Fibroblast of skin of scalp (primary cell): ENCODE results near the gene UBE2H.

Experiments used
- DNase-seq: peaks from one replicate; pipeline ENCODE4 v3.0.0-alpha.2; 2013

UBE2H gene

GRCh38 chr7:129784783-129785684 is 167.7 kb downstream of the UBE2H start:
- no peak for DNase-seq

GRCh38 chr7:129784437-129784782 is 168.3 kb downstream of the UBE2H start:
- DNase-seq, result no peak

DNA sequence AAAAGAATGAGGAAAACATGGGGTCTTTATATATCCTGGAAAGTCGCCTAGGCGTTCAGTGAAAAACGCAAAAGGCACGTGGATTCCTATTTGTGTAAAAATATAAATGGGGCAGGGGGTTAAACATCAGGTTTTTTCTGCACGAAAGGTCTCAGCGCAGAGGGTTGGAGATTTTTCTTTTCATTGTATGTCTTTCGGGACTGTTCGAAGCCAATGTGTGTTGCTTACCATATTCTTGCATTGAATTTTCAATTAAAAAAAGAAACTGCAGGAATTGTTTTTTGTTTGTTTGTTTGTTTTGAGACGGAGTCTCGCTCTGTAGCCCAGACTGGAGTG is 169.2 kb downstream of the UBE2H start:
- no peak for DNase-seq

- DNase-seq, result no peak
Observed at GRCh38 chr7:129782818-129783583, 169.8 kb downstream of the UBE2H start.

DNA sequence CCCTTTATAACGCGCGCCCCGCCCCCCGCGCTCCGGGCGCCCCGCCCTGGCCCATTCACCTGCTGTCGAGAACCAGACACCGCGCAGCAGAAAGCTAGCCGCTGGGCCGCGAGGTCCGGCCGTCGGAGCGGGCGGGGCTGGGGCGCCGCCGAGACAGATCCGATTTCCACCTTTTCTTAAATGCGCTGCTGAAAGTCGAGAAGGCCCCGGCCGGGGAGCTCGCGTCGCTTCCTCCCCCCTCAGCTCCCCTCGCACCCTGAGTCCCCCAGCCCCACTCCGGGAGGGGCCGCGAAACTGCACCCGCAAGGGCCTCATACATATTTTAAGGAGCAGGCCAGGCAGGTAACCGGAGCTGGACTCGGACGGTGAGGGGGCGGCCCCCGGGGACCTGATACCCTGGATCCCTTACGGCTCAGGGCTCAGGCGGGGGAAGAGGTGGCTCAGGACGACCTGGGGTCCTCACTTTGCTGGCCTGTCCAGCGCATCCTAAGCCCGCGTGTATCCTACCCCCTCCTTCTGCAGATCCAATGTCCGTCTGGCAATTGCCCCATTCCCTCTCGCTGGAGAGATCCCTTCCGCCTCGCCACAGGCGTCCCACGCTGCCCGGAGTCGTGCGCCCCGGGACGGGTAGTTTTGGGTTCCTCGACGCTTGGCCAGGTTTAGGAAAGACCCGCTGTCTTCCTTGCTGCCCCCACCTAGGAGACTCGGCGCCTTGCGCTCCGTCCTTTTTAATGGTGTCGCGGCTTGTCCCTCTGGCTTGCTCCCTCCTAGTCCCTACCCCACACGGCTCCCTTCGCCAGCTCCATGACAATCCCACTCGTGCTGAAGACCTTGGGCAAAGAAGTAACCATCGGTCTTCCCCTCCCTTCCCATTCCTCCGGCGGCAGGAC is 170.6 kb downstream of the UBE2H start:
- no peak for DNase-seq

DNA sequence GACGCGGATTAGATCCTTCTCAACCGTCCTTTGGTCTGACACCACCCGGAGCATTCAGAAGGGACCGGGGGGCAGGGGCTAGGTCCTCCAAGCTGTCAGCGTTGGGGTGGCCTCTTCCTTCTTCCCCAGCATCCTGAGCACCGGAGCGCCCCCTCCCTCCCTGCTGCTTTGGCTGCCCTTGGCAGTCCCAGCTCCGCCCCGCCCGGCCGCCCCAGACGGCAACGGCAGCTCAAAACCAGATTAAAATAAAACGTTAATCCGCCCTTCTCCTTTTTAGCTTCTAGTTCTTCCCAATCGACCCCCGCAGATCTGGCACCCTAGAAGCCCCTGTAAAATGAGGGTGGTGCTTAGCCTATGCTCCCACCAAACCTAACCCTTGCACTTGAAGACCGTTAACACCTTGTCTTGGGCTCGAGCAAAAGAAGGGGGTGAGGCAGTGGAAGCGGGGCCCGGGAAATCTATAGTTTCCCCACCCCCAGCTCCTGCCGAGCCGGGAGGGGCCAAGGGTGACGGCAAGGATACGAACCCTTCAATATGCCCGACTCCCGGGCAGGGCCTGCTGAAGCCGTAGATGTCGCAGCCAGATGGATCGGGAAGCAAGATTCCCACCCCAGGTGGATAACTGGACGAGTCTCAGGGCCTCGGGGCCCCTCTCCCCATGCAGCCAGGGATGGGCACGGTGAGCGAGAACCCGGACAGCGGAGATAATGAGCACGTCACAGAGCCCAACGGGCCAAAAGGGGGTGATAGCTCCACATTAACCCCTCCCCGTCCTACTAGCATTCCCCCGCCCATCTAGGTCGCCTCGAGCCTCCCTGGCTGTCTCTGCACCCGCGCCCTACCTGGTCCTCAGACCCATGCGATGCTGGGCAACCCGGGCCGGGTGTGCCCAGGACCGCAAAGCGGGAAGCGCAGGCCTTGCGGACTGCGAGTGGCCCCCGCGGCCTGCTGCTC is 171.5 kb downstream of the UBE2H start:
- DNase-seq, result no peak
